Measurements from ENCODE around the gene PHLDA2. TPM values are rescaled to one million over a fixed set of nuclear protein-coding genes. Genes with fewer than 3 reads are reported as not detected.
A peak's percentile ranks its signal among the peaks of the same experiment; 100 is the strongest.

The PHLDA2 gene
- total RNA-seq, 5 donors from 2014 or later (not counting 1 experiment from before 2014, with no cell fraction given), result 0.65 to 1.3 (median 0.79) TPM

DNA sequence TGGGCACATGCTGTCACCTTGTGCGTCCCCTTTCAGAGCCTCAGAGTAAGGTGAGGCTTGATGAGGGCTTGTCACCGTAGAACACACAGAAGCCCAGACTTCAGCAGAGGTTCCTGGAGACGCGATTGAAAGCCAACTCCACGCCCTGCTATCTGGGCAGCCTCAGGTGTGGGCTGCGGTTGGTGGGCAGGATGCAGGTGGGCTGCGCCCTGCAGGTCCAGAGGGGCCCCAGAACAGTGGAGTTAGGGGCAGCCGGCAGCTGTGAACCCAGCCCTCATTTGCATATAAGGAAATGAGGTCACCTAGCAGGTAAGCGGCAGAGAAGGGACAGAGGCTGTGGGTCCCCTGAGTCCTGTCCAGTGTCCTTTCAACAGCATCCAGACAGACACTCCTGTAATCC, 15.4 kb downstream of the PHLDA2 start:
- 13% methylated on average over 8 of the region's 9 CpGs for WGBS (ENCODE audit: insufficient coverage)
- ChIA-PET POLR2A (no interaction called here), CTCF (no interaction called here)
- ATAC-seq (replicated peaks in 1 of 4) (peak in 3 of 4 experiments; percentile 25 to 47 (median 42)), DNase-seq (no peak)
- Mint-ChIP-seq H3K4me1 (peaks cover 12 to 19% (median 17%) of the 10 kb centered on the region in 3 donors), H3K9me3 (no peaks in the 10 kb centered on the region), H3K4me3 (peak overlapping the region in 1 of 3 donors; percentile 59), H3K27me3 (no peaks in the 10 kb centered on the region), H3K36me3 (no peaks in the 10 kb centered on the region), H3K27ac (peak overlapping the region in 1 of 2 donors; percentile 23)
- Histone ChIP-seq H3K9me3 (no peaks in the 10 kb centered on the region), H3K27ac (ENCODE audit: low read length) (no peak overlapping the region), H3K4me3 (ENCODE audit: control insufficient read depth in 1 of 2, extremely low read depth in 1 of 2, low read length in 1 of 2) (no peak overlapping the region), H3K27me3 (replicated peaks in 1 of 2; ENCODE audit: control insufficient read depth in 2 of 2, extremely low read depth in 1 of 2, insufficient read depth in 2 of 2, low read length in 1 of 2) (no peaks in the 10 kb centered on the region), H3K36me3 (ENCODE audit: control insufficient read depth in 2 of 2, extremely low read depth in 1 of 2, insufficient read depth in 1 of 2, low read length in 1 of 2) (peaks cover 0 to 3% of the 10 kb centered on the region in 2 donors), H3K4me1 (ENCODE audit: control insufficient read depth in 1 of 2, extremely low read depth in 1 of 2, insufficient read depth in 2 of 2, low read length in 2 of 2) (peaks cover 0 to 24% of the 10 kb centered on the region in 2 experiments)

DNA sequence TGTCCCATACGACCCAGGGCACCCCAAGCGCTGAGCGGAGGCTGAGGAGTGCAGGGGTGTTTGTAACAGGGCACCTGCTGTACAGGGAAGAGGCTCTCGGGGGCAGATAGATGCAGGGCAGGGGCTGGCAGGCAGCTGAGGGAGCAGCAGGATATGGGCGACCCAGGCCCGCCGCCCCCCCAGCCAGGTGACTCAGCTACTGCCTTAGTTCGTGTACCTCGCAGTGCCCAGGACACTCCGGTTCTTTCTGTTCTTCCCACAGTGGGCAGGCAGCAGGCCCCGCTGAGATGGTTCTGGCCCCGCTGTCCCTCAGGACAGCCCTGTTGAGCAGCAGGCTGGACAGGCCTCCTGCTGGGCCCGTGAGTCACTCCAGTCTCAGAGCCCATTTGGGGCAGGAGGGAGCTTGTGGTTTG, 16.2 kb downstream of the PHLDA2 start:
- Mint-ChIP-seq H3K9me3 (no peaks in the 10 kb centered on the region), H3K27me3 (no peaks in the 10 kb centered on the region), H3K4me3 (peak overlapping the region in 1 of 3 donors; percentile 59), H3K27ac (no peak overlapping the region), H3K36me3 (no peaks in the 10 kb centered on the region), H3K4me1 (peaks cover 12 to 19% (median 17%) of the 10 kb centered on the region in 3 donors)
- H3K4me1 ChIP-seq (ENCODE audit: control insufficient read depth in 1 of 2, extremely low read depth in 1 of 2, insufficient read depth in 2 of 2, low read length in 2 of 2), result peaks cover 0 to 24% of the 10 kb centered on the region in 2 experiments
- H3K27me3 ChIP-seq (replicated peaks in 1 of 2; ENCODE audit: control insufficient read depth in 2 of 2, extremely low read depth in 1 of 2, insufficient read depth in 2 of 2, low read length in 1 of 2), result no peaks in the 10 kb centered on the region
- ChIA-PET POLR2A (no interaction called here), CTCF (no interaction called here)
- WGBS (ENCODE audit: insufficient coverage), result 78% methylated on average over 12 of the region's 13 CpGs
- DNase-seq (no peak), ATAC-seq (replicated peaks in 1 of 4) (peak in 1 of 4 experiments; percentile 21)
- peaks cover 0 to 3% of the 10 kb centered on the region in 2 donors for H3K36me3 ChIP-seq (ENCODE audit: control insufficient read depth in 2 of 2, extremely low read depth in 1 of 2, insufficient read depth in 1 of 2, low read length in 1 of 2)
- H3K27ac ChIP-seq (ENCODE audit: low read length), result no peak overlapping the region
- H3K4me3 ChIP-seq (ENCODE audit: control insufficient read depth in 1 of 2, extremely low read depth in 1 of 2, low read length in 1 of 2), result no peak overlapping the region
- no peaks in the 10 kb centered on the region for H3K9me3 ChIP-seq

DNA sequence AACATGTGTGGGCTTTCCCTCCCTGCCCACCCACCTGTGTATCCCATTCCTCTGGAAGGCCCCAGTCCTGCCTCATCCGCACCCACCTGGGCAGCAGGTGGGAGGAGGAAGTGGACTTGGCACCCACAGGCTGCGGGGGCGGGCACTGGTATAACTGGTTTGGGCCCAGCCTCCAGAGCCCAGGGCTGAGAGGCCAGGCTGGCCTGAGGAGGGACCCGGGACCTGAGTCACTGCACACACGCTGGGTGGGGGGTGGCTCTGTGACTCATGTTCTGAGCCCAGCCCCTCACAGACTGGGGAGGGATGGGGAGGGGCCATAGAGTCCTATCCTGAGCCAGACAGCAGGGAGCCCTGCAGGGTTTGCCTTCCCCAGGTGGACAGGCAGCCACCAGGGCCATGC, 16.7 kb downstream of the PHLDA2 start:
- WGBS (ENCODE audit: insufficient coverage), result 78% methylated on average over 4 of the region's 5 CpGs
- H3K27me3 Mint-ChIP-seq, result no peaks in the 10 kb centered on the region

DNA sequence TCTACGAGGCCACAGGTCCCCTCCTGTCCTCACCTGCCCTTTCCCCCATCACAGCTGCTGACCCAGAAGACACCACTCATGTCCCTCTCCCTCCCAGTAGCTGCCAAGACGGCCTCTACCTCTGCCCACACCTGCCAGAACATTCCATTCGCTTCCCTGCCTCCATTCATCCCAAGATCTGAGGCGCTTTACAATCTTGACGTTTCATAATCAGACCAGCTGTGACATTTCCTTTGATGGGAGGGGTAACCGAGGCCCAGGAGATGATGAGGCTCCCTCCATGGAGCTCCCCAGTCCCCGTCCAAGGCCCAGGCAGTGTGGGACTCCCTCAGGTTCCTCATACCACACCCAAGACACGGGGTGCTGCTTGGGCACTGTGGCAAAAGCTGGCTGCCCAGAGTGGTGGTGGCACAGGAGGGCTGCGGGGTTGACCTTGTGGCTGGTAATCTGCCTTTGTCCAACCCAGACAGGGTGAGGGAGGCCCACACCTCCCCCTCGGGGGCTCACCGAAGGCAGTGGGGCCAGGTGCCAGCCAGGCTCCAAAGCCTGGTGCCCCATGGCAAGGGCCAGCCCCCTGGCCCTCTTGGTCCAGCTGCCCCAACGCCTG, 17.3 kb downstream of the PHLDA2 start:
- CTCF ChIA-PET, result no interaction called here
- POLR2A ChIA-PET, result no interaction called here
- H3K9me3 ChIP-seq, result no peaks in the 10 kb centered on the region
- Mint-ChIP-seq H3K4me3 (no peak overlapping the region), H3K9me3 (no peaks in the 10 kb centered on the region), H3K36me3 (peaks cover 2% of the 10 kb centered on the region), H3K4me1 (peaks cover 12 to 19% (median 17%) of the 10 kb centered on the region in 3 donors), H3K27me3 (no peaks in the 10 kb centered on the region), H3K27ac (no peak overlapping the region)
- no peak overlapping the region for H3K27ac ChIP-seq (ENCODE audit: low read length)
- H3K4me3 ChIP-seq (ENCODE audit: control insufficient read depth in 1 of 2, extremely low read depth in 1 of 2, low read length in 1 of 2), result no peak overlapping the region
- no peaks in the 10 kb centered on the region for H3K27me3 ChIP-seq (replicated peaks in 1 of 2; ENCODE audit: control insufficient read depth in 2 of 2, extremely low read depth in 1 of 2, insufficient read depth in 2 of 2, low read length in 1 of 2)
- H3K36me3 ChIP-seq (ENCODE audit: control insufficient read depth in 2 of 2, extremely low read depth in 1 of 2, insufficient read depth in 1 of 2, low read length in 1 of 2), result peaks cover 0 to 7% of the 10 kb centered on the region in 2 donors
- ATAC-seq (replicated peaks in 1 of 4) (no peak), DNase-seq (no peak)
- 88% methylated on average over 6 of the region's 12 CpGs for whole genome bisulfite sequencing (ENCODE audit: insufficient coverage)
- H3K4me1 ChIP-seq (ENCODE audit: control insufficient read depth in 1 of 2, extremely low read depth in 1 of 2, insufficient read depth in 2 of 2, low read length in 2 of 2), result peaks cover 0 to 24% of the 10 kb centered on the region in 2 experiments

More for the DNA sequence above, 16.7 kb downstream of the PHLDA2 start:
- no peaks in the 10 kb centered on the region for H3K36me3 Mint-ChIP-seq
- no peaks in the 10 kb centered on the region for H3K9me3 Mint-ChIP-seq
- peaks cover 0 to 7% of the 10 kb centered on the region in 2 donors for H3K36me3 ChIP-seq (ENCODE audit: control insufficient read depth in 2 of 2, extremely low read depth in 1 of 2, insufficient read depth in 1 of 2, low read length in 1 of 2)
- no peaks in the 10 kb centered on the region for H3K9me3 ChIP-seq
- no peak overlapping the region for H3K4me3 Mint-ChIP-seq
- no peaks in the 10 kb centered on the region for H3K27me3 ChIP-seq (replicated peaks in 1 of 2; ENCODE audit: control insufficient read depth in 2 of 2, extremely low read depth in 1 of 2, insufficient read depth in 2 of 2, low read length in 1 of 2)
- ATAC-seq (replicated peaks in 1 of 4) (peak in 2 of 4 experiments; percentile 15 to 21), DNase-seq (no peak)
- peaks cover 12 to 19% (median 17%) of the 10 kb centered on the region in 3 donors for H3K4me1 Mint-ChIP-seq
- no peak overlapping the region for H3K4me3 ChIP-seq (ENCODE audit: control insufficient read depth in 1 of 2, extremely low read depth in 1 of 2, low read length in 1 of 2)
- ChIA-PET POLR2A (no interaction called here), CTCF (no interaction called here)
- no peak overlapping the region for H3K27ac ChIP-seq (ENCODE audit: low read length)
- H3K27ac Mint-ChIP-seq, result no peak overlapping the region
- H3K4me1 ChIP-seq (ENCODE audit: control insufficient read depth in 1 of 2, extremely low read depth in 1 of 2, insufficient read depth in 2 of 2, low read length in 2 of 2), result peaks cover 0 to 24% of the 10 kb centered on the region in 2 experiments

DNA sequence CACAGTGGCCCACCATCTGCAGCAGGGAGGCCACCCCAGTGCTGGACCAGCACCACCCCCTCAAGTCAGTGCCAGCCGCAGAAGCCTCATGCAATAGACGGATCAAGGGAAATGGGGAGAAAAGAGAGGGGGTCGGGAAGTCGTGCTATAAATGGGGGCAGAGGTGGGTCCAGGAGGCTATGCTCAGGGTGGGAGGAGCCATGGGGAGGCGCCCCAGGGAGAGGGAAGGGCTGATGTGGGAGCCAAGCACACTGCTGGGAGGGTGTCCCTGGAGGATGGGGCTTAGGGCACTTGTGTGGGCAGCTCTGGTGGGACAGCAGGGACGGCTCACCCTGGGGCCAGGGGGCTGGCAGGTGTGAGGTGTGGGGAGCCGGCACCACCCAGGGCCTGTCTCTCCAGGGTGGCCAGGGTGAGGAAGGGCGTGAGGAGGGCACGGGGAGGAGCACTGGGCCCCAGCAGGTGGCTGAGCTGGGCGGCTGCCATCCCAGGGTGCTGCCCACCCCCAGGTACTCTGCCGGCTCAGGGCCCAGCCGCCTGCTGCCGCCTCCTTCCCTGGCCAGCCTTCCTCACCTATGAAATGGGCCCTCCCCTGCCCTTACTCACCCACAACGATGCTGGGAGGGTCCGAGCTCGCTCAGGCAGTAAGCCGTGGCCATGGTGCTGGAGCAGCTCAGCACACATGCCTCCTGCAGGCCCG, 18.0 kb downstream of the PHLDA2 start:
- Histone ChIP-seq H3K27me3 (replicated peaks in 1 of 2; ENCODE audit: control insufficient read depth in 2 of 2, extremely low read depth in 1 of 2, insufficient read depth in 2 of 2, low read length in 1 of 2) (no peaks in the 10 kb centered on the region), H3K9me3 (no peaks in the 10 kb centered on the region), H3K4me3 (ENCODE audit: control insufficient read depth in 1 of 2, extremely low read depth in 1 of 2, low read length in 1 of 2) (no peak overlapping the region), H3K27ac (ENCODE audit: low read length) (no peak overlapping the region), H3K36me3 (ENCODE audit: control insufficient read depth in 2 of 2, extremely low read depth in 1 of 2, insufficient read depth in 1 of 2, low read length in 1 of 2) (peaks cover 0 to 7% of the 10 kb centered on the region in 2 donors), H3K4me1 (ENCODE audit: control insufficient read depth in 1 of 2, extremely low read depth in 1 of 2, insufficient read depth in 2 of 2, low read length in 2 of 2) (peaks cover 0 to 24% of the 10 kb centered on the region in 2 experiments)
- H3K4me3 Mint-ChIP-seq, result no peak overlapping the region
- H3K27me3 Mint-ChIP-seq, result no peaks in the 10 kb centered on the region
- ATAC-seq (replicated peaks in 1 of 4), result no peak
- WGBS (ENCODE audit: insufficient coverage), result 90% methylated on average over 17 of the region's 18 CpGs
- H3K9me3 Mint-ChIP-seq, result no peaks in the 10 kb centered on the region
- ChIA-PET POLR2A (no interaction called here), CTCF (no interaction called here)
- DNase-seq, result no peak
- no peak overlapping the region for H3K27ac Mint-ChIP-seq
- H3K4me1 Mint-ChIP-seq, result peaks cover 12 to 19% (median 17%) of the 10 kb centered on the region in 3 donors
- H3K36me3 Mint-ChIP-seq, result peaks cover 7% of the 10 kb centered on the region

DNA sequence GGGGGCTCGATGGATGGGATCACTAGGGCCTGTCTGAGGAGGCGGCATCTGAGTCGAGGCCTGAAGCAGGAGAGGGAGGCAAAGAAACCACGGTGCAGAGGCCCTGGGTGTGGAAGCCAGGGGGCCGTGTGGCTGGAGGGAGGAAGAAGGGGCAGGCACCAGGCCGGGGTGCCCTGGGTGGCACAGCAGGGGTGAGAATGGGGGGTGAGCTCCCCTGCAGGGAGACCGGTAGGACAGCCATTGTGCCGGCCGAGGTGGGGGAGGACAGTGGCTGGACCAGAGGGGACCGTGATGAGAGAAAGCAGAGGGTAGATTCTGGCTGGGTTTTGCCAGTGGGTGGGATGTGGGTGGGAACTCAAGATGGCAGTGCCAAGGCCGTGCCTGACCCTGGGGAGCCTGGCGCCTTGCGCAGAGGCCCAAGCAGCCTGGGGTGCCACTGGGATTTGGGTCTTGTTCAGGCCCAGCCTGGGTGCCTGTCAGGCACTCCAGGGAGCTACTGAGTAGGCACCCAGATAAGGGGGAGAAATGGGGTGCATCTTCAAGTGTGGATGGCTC, 18.7 kb downstream of the PHLDA2 start:
- WGBS (ENCODE audit: insufficient coverage), result 83% methylated on average over 13 of the region's 13 CpGs
- DNase-seq, result no peak
- H3K9me3 Mint-ChIP-seq, result peaks cover 0 to 4% (median 3%) of the 10 kb centered on the region in 3 donors

More for the DNA sequence above, 18.7 kb downstream of the PHLDA2 start:
- Histone ChIP-seq H3K9me3 (no peaks in the 10 kb centered on the region), H3K4me1 (ENCODE audit: control insufficient read depth in 1 of 2, extremely low read depth in 1 of 2, insufficient read depth in 2 of 2, low read length in 2 of 2) (peaks cover 0 to 24% of the 10 kb centered on the region in 2 experiments), H3K36me3 (ENCODE audit: control insufficient read depth in 2 of 2, extremely low read depth in 1 of 2, insufficient read depth in 1 of 2, low read length in 1 of 2) (peaks cover 0 to 7% of the 10 kb centered on the region in 2 donors), H3K4me3 (ENCODE audit: control insufficient read depth in 1 of 2, extremely low read depth in 1 of 2, low read length in 1 of 2) (no peak overlapping the region), H3K27ac (ENCODE audit: low read length) (no peak overlapping the region), H3K27me3 (replicated peaks in 1 of 2; ENCODE audit: control insufficient read depth in 2 of 2, extremely low read depth in 1 of 2, insufficient read depth in 2 of 2, low read length in 1 of 2) (no peaks in the 10 kb centered on the region)
- Mint-ChIP-seq H3K4me1 (peaks cover 12 to 20% (median 19%) of the 10 kb centered on the region in 3 donors), H3K4me3 (no peak overlapping the region), H3K27ac (no peak overlapping the region), H3K27me3 (no peaks in the 10 kb centered on the region), H3K36me3 (peaks cover 15% of the 10 kb centered on the region)
- ChIA-PET CTCF (interaction anchor here in 1 of 2 donors (0.5 kb wide), 1 partner anchor 23 kb away, joined by 5 read pairs; no protein-coding TSS in a partner anchor), POLR2A (no interaction called here)
- ATAC-seq (replicated peaks in 1 of 4), result no peak

Data from T-cell (primary cell).